HUES48 (cell line): ENCODE results near the gene HS3ST3A1.

ENCODE experiments used
- H3K27ac ChIP-seq: one replicate; pipeline ENCODE4 v1.7.0; 2013; ENCODE audit warnings: low read depth, low read length, inconsistent platforms
- H3K27me3 ChIP-seq: 2 replicates; pipeline ENCODE4 v1.6.1; 2013; ENCODE audit warnings: mild to moderate bottlenecking, low read length; ENCODE audit not compliant: control insufficient read depth, insufficient read depth
- H3K36me3 ChIP-seq: 2 replicates; pipeline ENCODE4 v1.6.1; 2013; ENCODE audit warnings: low read length; ENCODE audit not compliant: control insufficient read depth, insufficient read depth
- H3K4me1 ChIP-seq: 2 replicates; pipeline ENCODE4 v1.6.1; 2013; ENCODE audit warnings: mild to moderate bottlenecking, low read length; ENCODE audit not compliant: control insufficient read depth, insufficient read depth
- H3K4me3 ChIP-seq: 2 replicates; pipeline ENCODE4 v1.5.1; 2013; ENCODE audit warnings: mild to moderate bottlenecking, low read depth, low read length
- H3K9ac ChIP-seq: 2 replicates; pipeline ENCODE4 v1.6.1; 2013; ENCODE audit warnings: mild to moderate bottlenecking, low read depth, low read length, moderate library complexity
- H3K9me3 ChIP-seq: 2 replicates; pipeline ENCODE4 v1.6.1; 2013; ENCODE audit warnings: low read length; ENCODE audit not compliant: control insufficient read depth, insufficient read depth

The HS3ST3A1 gene

DNA sequence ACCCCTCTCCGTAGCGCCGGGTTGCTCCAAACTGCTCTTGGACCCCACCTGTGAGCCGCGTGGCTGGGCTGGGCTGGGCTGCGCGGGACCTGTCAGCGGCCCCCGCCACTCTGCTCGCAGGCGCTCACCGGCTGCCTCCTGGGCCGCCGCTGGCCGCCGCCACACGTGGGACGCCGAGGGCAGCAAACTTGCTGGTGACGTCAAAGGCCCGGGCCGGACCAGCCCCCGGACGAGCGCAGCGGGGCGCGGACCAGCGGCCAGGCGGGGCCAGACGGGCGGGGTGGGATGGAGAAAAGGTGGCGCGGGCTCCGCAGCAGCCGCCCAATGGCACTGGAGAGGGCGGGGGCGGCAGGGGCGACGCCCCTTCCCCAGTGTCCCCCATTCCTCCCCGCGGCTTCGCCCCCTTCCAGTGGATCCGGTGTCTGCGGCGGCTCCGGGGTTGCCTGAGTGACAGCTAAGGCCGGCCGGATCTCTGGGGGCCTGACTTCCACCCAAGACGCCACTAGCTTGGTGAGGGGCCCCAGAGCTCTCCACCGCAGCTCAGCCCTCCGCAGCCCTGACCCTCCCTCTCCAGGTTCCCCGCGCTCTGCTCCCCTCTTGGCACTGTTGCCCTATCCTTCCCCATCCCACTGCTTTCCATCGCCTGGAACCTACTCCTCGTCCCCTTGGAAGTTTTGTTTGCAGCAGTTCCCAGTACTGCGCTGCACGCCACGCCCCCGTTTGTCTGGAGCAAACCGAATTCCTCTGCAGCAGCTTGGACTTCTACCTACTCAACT is at the start of gene HS3ST3A1:
Gene HS3ST3A1, minus strand, starts transcription at position 154 of the 776 bp plus-strand sequence. CDS start 800 bp downstream, outside the sequence.
- H3K27ac ChIP-seq, result peak within 1 kb of the TSS; percentile 39
- no peaks in the 10 kb centered on the region for H3K9me3 ChIP-seq
- peaks cover 8% of the 10 kb centered on the region for H3K4me1 ChIP-seq
- peak within 1 kb of the TSS; percentile 63 for H3K9ac ChIP-seq
- H3K4me3 ChIP-seq, result peak within 1 kb of the TSS; percentile 72
- H3K36me3 ChIP-seq, result no peaks in the 10 kb centered on the region
- H3K27me3 ChIP-seq, result peaks cover 23% of the 10 kb centered on the region

DNA sequence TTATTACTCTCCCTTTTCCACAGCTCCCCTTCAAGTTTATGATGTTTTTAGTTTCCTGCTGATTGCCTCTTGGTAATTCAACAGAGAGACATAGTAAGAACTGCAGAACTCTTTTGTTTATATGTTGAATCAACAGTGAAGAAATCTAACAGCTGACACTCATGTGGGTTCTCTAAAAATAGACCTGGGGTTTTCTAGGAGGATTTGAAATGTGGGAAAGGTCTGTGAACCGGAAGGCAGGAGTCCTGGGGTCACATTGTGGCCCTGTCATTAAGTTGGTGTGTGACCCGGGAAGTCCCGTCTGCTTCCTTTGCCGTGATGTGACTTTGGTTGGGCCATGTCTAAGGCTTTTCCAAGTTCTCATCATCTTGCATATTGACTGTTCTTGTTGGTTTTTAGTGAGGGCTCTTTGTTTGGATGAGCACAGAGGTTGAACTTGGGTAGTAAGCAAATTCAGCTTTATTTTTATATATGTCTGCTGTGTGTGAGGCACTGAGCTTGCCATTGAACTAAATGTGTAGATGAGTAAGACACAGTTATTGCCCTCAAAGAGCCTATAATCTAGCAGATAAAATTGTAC is 48.5 kb upstream of the HS3ST3A1 start:
- H3K27ac ChIP-seq, result no peak overlapping the region
- no peaks in the 10 kb centered on the region for H3K36me3 ChIP-seq

DNA sequence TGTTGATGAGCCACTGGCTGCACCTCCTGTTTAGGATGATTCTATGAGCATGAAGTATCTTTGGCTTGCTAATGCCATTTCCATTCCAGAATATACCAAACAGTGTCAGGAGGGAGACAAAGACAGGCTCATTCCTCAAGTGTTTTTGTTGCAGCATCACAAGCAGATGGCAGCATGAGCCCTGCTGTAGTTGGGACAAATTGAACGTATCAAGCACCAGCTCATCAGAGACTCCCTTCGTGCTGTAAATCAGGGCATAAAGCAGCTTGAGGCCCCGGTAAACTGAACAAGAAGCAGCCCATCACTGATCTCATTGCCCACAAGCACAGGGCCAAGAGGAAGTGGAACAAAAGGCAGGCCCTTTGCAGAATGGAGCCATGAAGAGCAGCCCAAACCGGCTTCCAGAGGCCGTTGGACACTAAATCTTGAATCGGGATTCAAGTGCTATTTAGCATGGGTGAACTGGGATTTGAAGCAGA is 45.9 kb upstream of the HS3ST3A1 start:
- Histone ChIP-seq H3K36me3 (no peaks in the 10 kb centered on the region), H3K4me3 (no peak overlapping the region), H3K4me1 (peaks cover 9% of the 10 kb centered on the region), H3K27me3 (no peaks in the 10 kb centered on the region), H3K9ac (no peak overlapping the region), H3K9me3 (no peaks in the 10 kb centered on the region), H3K27ac (no peak overlapping the region)

More for the DNA sequence above, 48.5 kb upstream of the HS3ST3A1 start:
- H3K9me3 ChIP-seq, result no peaks in the 10 kb centered on the region
- H3K27me3 ChIP-seq, result no peaks in the 10 kb centered on the region
- no peak overlapping the region for H3K9ac ChIP-seq
- H3K4me3 ChIP-seq, result no peak overlapping the region
- no peaks in the 10 kb centered on the region for H3K4me1 ChIP-seq

- Histone ChIP-seq H3K9me3 (no peaks in the 10 kb centered on the region), H3K4me3 (no peak overlapping the region), H3K27me3 (no peaks in the 10 kb centered on the region), H3K36me3 (no peaks in the 10 kb centered on the region), H3K27ac (no peak overlapping the region), H3K9ac (no peak overlapping the region), H3K4me1 (peaks cover 9% of the 10 kb centered on the region)
Measured at GRCh38 chr17:13646969-13647542, 45.3 kb upstream of the HS3ST3A1 start.

GRCh38 chr17:13646411-13646810 is 44.7 kb upstream of the HS3ST3A1 start:
- Histone ChIP-seq H3K9ac (no peak overlapping the region), H3K4me1 (peaks cover 9% of the 10 kb centered on the region), H3K36me3 (no peaks in the 10 kb centered on the region), H3K4me3 (no peak overlapping the region), H3K27me3 (no peaks in the 10 kb centered on the region), H3K9me3 (no peaks in the 10 kb centered on the region), H3K27ac (no peak overlapping the region)

DNA sequence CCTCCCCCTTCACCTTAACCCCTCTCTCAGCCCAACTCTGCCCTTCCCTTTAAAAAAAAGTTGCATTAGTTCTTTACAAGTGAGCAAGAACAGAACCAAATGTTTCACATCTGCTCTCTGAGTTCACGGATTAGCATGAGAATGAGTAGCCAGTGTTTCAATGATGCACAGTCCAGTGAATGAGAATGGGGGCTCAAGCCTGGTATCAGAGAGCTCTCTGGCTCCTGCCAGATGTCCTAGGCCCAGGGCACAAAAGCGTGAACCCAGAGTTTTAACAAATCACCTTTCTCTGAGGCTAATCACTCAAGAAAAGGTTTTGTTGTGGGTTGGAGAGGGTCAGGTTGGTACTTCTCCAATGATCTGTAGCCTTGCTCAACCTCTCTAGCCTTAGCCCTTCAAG is 41.5 kb upstream of the HS3ST3A1 start:
- Histone ChIP-seq H3K4me1 (peaks cover 35% of the 10 kb centered on the region), H3K36me3 (no peaks in the 10 kb centered on the region), H3K9ac (no peak overlapping the region), H3K27me3 (no peaks in the 10 kb centered on the region), H3K27ac (no peak overlapping the region), H3K4me3 (no peak overlapping the region), H3K9me3 (no peaks in the 10 kb centered on the region)

- no peak overlapping the region for H3K27ac ChIP-seq
- peaks cover 35% of the 10 kb centered on the region for H3K4me1 ChIP-seq
- no peaks in the 10 kb centered on the region for H3K9me3 ChIP-seq
- H3K36me3 ChIP-seq, result no peaks in the 10 kb centered on the region
- no peak overlapping the region for H3K4me3 ChIP-seq
- H3K9ac ChIP-seq, result no peak overlapping the region
- no peaks in the 10 kb centered on the region for H3K27me3 ChIP-seq
Measured at GRCh38 chr17:13642188-13642587, 40.5 kb upstream of the HS3ST3A1 start.

DNA sequence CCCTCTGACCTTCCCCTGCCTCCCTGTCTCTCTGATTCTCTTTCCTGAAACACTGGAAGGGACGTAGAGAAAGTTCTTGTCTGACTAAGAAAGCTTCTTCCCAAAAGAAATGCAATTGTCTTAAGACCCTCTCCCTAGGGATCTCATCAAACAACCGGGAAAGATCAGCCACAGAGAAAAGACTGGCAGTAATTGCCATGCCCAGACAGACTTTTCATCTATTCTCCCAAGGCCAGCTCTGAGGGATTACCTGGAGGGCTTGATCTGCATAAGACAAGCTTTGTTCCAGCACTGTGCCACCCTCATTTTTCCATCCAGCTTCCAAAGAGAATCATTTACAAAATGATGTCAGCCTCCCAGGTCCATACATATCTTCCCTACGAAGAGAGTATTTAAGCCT is 38.8 kb upstream of the HS3ST3A1 start:
- Histone ChIP-seq H3K4me1 (peaks cover 40% of the 10 kb centered on the region), H3K9me3 (no peaks in the 10 kb centered on the region), H3K27ac (peak overlapping the region; percentile 76), H3K27me3 (no peaks in the 10 kb centered on the region), H3K4me3 (no peak overlapping the region), H3K9ac (no peak overlapping the region), H3K36me3 (no peaks in the 10 kb centered on the region)

DNA sequence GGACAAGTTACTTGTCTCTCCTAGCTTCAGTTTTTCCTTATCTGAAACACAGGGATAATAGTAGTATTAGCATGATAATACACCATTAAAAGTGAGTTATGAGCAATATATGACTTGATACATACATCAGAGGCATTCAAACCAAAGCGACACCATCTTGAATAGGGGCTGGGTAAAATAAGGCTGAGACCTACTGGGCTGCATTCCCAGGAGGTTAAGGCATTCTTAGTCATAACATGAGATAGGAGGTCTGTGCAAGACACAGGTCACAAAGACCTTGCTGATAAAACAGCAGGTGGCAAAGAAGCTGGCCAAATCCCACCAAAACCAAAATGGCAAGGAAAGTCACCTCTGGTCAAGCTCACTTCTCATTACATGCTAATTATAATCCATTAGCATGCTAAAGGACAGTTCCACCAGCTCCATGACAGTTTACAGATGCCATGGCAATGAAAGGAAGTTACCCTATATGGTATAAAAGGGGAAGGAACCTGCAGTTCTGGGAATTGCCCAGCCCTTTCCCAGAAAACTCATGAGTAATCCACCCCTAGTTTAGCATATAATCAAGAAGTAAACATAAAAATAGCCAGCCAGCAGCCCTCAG is 37.2 kb upstream of the HS3ST3A1 start:
- H3K4me3 ChIP-seq, result no peak overlapping the region

GRCh38 chr17:13636951-13637350 is 35.2 kb upstream of the HS3ST3A1 start:
- H3K9me3 ChIP-seq, result no peaks in the 10 kb centered on the region
- H3K27ac ChIP-seq, result no peak overlapping the region
- no peak overlapping the region for H3K9ac ChIP-seq
- no peak overlapping the region for H3K4me3 ChIP-seq
- peaks cover 31% of the 10 kb centered on the region for H3K4me1 ChIP-seq
- no peaks in the 10 kb centered on the region for H3K27me3 ChIP-seq
- no peaks in the 10 kb centered on the region for H3K36me3 ChIP-seq

More for the DNA sequence above, 37.2 kb upstream of the HS3ST3A1 start:
- Histone ChIP-seq H3K27ac (peak overlapping the region; percentile 82), H3K4me1 (peaks cover 40% of the 10 kb centered on the region), H3K9ac (no peak overlapping the region), H3K27me3 (no peaks in the 10 kb centered on the region), H3K36me3 (no peaks in the 10 kb centered on the region), H3K9me3 (no peaks in the 10 kb centered on the region)

GRCh38 chr17:13635951-13636350 is 34.2 kb upstream of the HS3ST3A1 start:
- H3K27ac ChIP-seq, result no peak overlapping the region
- H3K4me1 ChIP-seq, result peaks cover 30% of the 10 kb centered on the region
- no peak overlapping the region for H3K4me3 ChIP-seq
- H3K36me3 ChIP-seq, result no peaks in the 10 kb centered on the region
- no peak overlapping the region for H3K9ac ChIP-seq
- no peaks in the 10 kb centered on the region for H3K9me3 ChIP-seq
- no peaks in the 10 kb centered on the region for H3K27me3 ChIP-seq
